HL-60 (cell line): Measurements from ENCODE around the gene ZFP92.
A peak's percentile ranks its signal among the peaks of the same experiment; 100 is the strongest.

Experiments
- DNase-seq, 2 experiments: peaks; one replicate each; pipeline ENCODE4 v3.0.0-alpha.2; 2010 to 2020; ENCODE audit warnings: low read depth in 1 of 2, low spot score in 1 of 2
- H3K27ac ChIP-seq: fragments of 250-450 bp; sonication (Bioruptor Pico); replicated peaks from 2 replicates; pipeline ENCODE4 v1.5.1; 2020; ENCODE audit warnings: mild to moderate bottlenecking, moderate library complexity
- H3K27me3 ChIP-seq: fragments of 250-450 bp; sonication (Bioruptor Pico); 2 replicates; pipeline ENCODE4 v1.5.1; 2021; ENCODE audit warnings: mild to moderate bottlenecking, moderate library complexity; ENCODE audit not compliant: insufficient read depth, poor library complexity, severe bottlenecking
- H3K4me3 ChIP-seq: replicated peaks from 2 replicates; pipeline ENCODE4 v1.5.1; 2011; ENCODE audit warnings: mild to moderate bottlenecking, control low read depth, low read length; ENCODE audit not compliant: insufficient read depth
- GABPA ChIP-seq: IDR thresholded peaks from 2 replicates; pipeline ENCODE4 v1.6.1; 2012; ENCODE audit warnings: low read depth
- POLR2AphosphoS5 ChIP-seq: IDR thresholded peaks from 2 replicates; pipeline ENCODE4 v1.6.1; 2012; ENCODE audit warnings: low read depth
- REST ChIP-seq: IDR thresholded peaks from 2 replicates; pipeline ENCODE4 v1.6.1; 2012; ENCODE audit warnings: low read depth; ENCODE audit not compliant: insufficient replicate concordance
- SPI1 ChIP-seq: IDR thresholded peaks from 2 replicates; pipeline ENCODE4 v1.6.1; 2012; ENCODE audit warnings: low read depth, mild to moderate bottlenecking, borderline replicate concordance
- TF ChIP-seq, protein P1 (sequence below): IDR thresholded peaks from one replicate; pipeline ENCODE4 v1.5.1; 2011; ENCODE audit warnings: low read length, control low read depth, inconsistent platforms; ENCODE audit not compliant: insufficient read depth

The ZFP92 gene

GRCh38 chrX:153410373-153410772, 899 bp upstream of the ZFP92 start:
- TF ChIP-seq GABPA (no peak), SPI1 (no peak), REST (no peak), POLR2AphosphoS5 (no peak)
- TF ChIP-seq, protein P1, sequence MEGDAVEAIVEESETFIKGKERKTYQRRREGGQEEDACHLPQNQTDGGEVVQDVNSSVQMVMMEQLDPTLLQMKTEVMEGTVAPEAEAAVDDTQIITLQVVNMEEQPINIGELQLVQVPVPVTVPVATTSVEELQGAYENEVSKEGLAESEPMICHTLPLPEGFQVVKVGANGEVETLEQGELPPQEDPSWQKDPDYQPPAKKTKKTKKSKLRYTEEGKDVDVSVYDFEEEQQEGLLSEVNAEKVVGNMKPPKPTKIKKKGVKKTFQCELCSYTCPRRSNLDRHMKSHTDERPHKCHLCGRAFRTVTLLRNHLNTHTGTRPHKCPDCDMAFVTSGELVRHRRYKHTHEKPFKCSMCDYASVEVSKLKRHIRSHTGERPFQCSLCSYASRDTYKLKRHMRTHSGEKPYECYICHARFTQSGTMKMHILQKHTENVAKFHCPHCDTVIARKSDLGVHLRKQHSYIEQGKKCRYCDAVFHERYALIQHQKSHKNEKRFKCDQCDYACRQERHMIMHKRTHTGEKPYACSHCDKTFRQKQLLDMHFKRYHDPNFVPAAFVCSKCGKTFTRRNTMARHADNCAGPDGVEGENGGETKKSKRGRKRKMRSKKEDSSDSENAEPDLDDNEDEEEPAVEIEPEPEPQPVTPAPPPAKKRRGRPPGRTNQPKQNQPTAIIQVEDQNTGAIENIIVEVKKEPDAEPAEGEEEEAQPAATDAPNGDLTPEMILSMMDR = no peak
- no peaks in the 10 kb centered on the region for H3K27me3 ChIP-seq
- no peak for DNase-seq
- H3K27ac ChIP-seq = no peak overlapping the region
- no peak overlapping the region for H3K4me3 ChIP-seq

- no peaks in the 10 kb centered on the region for H3K27me3 ChIP-seq
- H3K4me3 ChIP-seq = no peak overlapping the region
- no peak overlapping the region for H3K27ac ChIP-seq
- TF ChIP-seq GABPA (no peak), POLR2AphosphoS5 (no peak), SPI1 (no peak), REST (no peak)
- TF ChIP-seq, protein P1 = no peak
- DNase-seq = no peak
Measured at GRCh38 chrX:153410888-153411254, 401 bp upstream of the ZFP92 start.

DNA sequence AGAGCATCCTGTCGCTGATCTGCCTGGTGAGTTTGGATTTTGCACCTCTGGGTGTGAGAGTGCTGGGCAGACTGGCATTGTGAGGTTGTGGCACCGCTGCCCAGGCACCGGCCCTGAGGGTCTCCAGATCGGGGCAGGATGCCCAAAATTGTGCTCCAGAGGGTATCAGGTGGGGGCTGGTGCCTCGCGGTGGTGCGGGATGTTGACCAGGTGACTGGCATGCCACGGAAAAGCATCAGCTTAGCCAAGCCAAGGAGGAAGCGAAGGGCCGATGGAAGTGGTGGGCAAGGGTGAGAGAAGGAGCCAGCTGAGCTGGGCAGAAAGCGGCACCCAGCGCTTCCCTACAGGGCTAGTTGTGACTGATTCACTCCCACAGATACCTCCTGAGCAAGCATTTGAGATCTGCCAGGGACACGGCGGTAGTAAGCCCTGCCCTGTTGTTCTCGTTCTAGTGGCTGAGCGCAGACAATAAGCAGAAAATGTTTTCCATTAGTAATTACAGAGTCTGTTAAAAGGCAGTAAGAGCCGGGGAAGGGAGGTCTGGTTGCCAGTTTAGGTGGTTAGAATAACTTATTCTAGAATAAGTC, 809 bp downstream of the ZFP92 start:
- no peak for TF ChIP-seq SPI1
- TF ChIP-seq, protein P1 = no peak
- no peak for TF ChIP-seq REST
- no peak for TF ChIP-seq POLR2AphosphoS5
- no peak for TF ChIP-seq GABPA
- no peak for DNase-seq
- Histone ChIP-seq H3K27me3 (no peaks in the 10 kb centered on the region), H3K4me3 (peak overlapping the region; percentile 52), H3K27ac (no peak overlapping the region)
